AG04450 (cell line): Measurements from ENCODE around the gene SEPTIN8. TPM values are rescaled to one million over a fixed set of nuclear protein-coding genes. Genes with fewer than 3 reads are reported as not detected.
A peak's percentile ranks its signal among the peaks of the same experiment; 100 is the strongest.

Source experiments
- CTCF ChIA-PET: fragments of 300-600, 350-600 bp; formaldehyde crosslinking; extraction: SDS; loops from one replicate; lab custom pipeline; 2022; ENCODE audit warnings: antibody characterized with exemption, inconsistent platforms; lab: Charles Lee
- POLR2A ChIA-PET: fragments of 350-600 bp; formaldehyde crosslinking; extraction: SDS; loops from one replicate; lab custom pipeline; 2021; ENCODE audit warnings: antibody characterized with exemption, inconsistent platforms; lab: Yijun Ruan, JAX
- DNase-seq: peaks from one replicate; pipeline ENCODE4 v3.0.0-alpha.2; 2011; ENCODE audit warnings: low read depth, low spot score
- H3K27ac ChIP-seq: one replicate; pipeline ENCODE4 v1.5.1; 2012; ENCODE audit warnings: low read depth, low read length, control low read depth
- H3K27me3 ChIP-seq: one replicate; pipeline ENCODE4 v1.6.0; 2012; ENCODE audit warnings: low read length; ENCODE audit not compliant: control insufficient read depth, insufficient read depth
- H3K4me3 ChIP-seq: 2 replicates; pipeline ENCODE4 v1.5.1; 2011; ENCODE audit warnings: mild to moderate bottlenecking, low read depth, low read length, control low read depth
- H3K9me3 ChIP-seq: 2 replicates; pipeline ENCODE4 v1.5.1; 2012; ENCODE audit warnings: low read length; ENCODE audit not compliant: control insufficient read depth, insufficient read depth
- polyA plus RNA-seq: library from polyadenylated mRNA; depleted of rRNA; stranded (reverse); fragments of >200 nt; gene quantifications from 2 replicates; pipeline ENCODE4 v1.2.3, GENCODE V29; 2011
- TF ChIP-seq, protein P1 (sequence below): IDR thresholded peaks from 2 replicates; pipeline ENCODE4 v1.5.1; 2011; ENCODE audit warnings: low read depth, low read length, control low read depth, inconsistent platforms

Gene SEPTIN8
- polyA plus RNA-seq, 1 experiment: 62.4 TPM

DNA sequence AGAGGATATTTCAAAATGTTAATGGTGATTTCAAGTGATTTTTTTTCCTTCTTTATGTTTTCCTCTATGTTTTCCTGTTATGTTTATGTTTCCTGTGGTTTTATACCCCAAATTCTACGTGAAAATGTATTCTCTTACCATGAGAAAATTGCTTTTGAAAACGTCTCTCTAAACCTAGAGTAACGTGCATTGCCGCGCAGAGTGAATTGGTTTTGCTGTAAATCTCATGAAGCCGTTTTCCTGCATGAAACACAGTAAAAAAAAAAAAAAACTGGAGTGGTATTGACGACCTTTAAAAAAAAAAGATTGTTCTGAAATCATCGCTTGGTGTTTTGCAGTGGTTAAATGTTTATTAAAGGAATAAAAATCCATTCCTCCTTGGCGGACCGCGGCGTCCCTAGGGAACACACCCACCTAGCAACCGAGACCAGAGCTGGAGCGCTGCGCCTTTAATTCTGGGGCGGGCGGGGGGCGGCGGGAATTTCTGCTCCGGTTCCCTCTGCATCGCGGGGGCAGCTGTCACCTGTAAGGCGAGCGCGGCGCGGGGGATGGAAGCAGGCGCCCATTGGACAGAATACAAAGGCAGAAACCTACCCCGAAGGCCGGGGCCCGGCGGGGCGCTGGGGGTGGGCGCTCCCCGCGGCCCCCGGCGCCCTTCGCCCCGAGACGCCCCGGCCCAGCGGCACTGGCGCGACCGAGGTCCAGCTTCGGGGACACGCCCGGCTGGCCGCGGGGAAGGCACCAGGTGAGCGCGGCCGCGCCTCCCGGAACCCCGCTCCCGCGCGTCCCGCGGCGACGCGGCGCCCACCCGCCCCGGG lies 36.0 kb upstream of the SEPTIN8 start, which contains the start of gene SOWAHA:
TSS of gene SOWAHA (plus strand) at position 522 of the 818 bp plus-strand sequence. CDS start 320 bp downstream, outside the sequence.
- DNase-seq: no peak
- ChIA-PET POLR2A (no interaction called here), CTCF (no interaction called here)
- Histone ChIP-seq H3K27me3 (peaks cover 21% of the 10 kb centered on the region), H3K27ac (no peak within 1 kb of the TSS), H3K4me3 (peak within 1 kb of the TSS; percentile 44), H3K9me3 (no peaks in the 10 kb centered on the region; the same call in 1 of the 2 replicates)
- TF ChIP-seq, protein P1, sequence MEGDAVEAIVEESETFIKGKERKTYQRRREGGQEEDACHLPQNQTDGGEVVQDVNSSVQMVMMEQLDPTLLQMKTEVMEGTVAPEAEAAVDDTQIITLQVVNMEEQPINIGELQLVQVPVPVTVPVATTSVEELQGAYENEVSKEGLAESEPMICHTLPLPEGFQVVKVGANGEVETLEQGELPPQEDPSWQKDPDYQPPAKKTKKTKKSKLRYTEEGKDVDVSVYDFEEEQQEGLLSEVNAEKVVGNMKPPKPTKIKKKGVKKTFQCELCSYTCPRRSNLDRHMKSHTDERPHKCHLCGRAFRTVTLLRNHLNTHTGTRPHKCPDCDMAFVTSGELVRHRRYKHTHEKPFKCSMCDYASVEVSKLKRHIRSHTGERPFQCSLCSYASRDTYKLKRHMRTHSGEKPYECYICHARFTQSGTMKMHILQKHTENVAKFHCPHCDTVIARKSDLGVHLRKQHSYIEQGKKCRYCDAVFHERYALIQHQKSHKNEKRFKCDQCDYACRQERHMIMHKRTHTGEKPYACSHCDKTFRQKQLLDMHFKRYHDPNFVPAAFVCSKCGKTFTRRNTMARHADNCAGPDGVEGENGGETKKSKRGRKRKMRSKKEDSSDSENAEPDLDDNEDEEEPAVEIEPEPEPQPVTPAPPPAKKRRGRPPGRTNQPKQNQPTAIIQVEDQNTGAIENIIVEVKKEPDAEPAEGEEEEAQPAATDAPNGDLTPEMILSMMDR: no peak

DNA sequence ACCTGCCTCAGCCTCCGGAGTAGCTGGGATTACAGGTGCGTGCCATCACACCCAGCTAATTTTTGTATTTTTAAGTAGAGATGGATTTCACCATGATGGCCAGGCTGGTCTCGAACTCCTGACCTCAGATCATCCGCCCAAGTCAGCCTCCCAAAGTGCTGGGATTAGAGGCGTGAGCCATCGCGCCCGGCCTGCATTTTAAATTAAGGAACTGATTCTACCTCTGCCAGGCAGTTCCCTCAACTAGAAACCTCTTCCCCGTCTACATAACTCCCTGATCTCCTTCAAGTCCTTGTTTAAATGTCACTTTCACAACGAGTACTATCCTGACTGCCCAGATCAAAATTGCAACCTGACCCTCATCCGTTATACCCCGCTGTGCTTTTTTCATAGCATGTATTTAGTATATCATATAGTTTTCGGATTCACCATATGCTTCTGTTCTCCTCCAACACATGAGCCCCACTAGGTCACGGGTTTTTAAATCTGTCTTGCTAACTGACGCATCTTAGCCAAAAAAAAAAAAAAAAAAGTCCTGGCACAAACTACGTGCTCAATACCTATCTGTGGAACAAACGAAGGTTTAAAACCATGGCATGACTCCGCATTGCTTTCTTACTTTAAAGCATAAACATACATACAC lies 35.2 kb upstream of the SEPTIN8 start:
- ChIA-PET CTCF (interaction anchor here (3.6 kb wide), 1 partner anchor 8 kb away, joined by 22 read pairs; no protein-coding TSS in a partner anchor), POLR2A (no interaction called here)
- Histone ChIP-seq H3K27ac (no peak overlapping the region), H3K4me3 (no peak overlapping the region), H3K9me3 (no peaks in the 10 kb centered on the region; the same call in 1 of the 2 replicates), H3K27me3 (peaks cover 22% of the 10 kb centered on the region)
- DNase-seq: no peak
- TF ChIP-seq, protein P1: no peak

DNA sequence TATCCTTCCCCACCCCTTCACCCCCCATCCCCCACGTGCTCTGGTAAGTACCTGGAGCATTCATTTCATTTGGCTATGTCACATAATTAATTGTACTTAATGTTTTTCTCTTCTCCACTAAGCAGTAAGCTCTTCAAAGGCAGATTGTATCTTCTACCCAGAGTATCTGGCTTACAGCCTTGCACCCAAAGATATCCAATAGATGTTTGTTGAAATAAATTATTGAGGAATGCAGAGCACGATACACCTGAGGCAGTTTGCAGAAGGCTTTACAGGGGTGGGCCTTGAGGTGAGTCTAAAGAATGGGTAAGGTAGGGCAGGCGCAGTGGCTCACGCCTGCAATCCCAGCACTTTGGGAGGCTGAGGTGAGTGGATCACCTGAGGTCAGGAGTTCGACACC lies 33.6 kb upstream of the SEPTIN8 start:
- no peak for DNase-seq
- POLR2A ChIA-PET: interaction anchor here (0.7 kb wide), 1 partner anchor 73 kb away, joined by 5 read pairs; the partner anchor contains the start of gene KIF3A
- TF ChIP-seq, protein P1: no peak
- no peak overlapping the region for H3K4me3 ChIP-seq
- CTCF ChIA-PET: interaction anchor here (3.6 kb wide), 1 partner anchor 9 kb away, joined by 22 read pairs; no protein-coding TSS in a partner anchor
- H3K9me3 ChIP-seq: no peaks in the 10 kb centered on the region; the same call in 1 of the 2 replicates
- no peak overlapping the region for H3K27ac ChIP-seq
- H3K27me3 ChIP-seq: peaks cover 22% of the 10 kb centered on the region

DNA sequence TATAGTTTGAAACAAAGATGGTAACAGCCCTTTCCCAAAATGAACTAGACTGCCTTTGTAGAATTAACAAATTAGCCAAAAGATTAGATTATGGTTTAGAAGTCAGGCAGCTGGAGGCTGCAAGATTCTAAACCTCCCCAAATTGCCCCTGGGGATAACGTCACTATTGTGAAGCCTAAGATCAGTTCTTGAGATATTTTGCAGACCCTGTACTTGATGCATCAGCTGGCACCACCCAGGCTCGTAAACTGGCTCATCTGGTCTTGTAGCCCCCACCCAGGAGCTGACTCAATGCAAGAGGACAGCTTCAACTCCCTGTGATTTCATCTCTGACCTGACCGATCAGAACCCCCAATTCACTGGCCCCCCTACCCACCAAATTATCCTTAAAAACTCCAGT lies 31.8 kb upstream of the SEPTIN8 start:
- Histone ChIP-seq H3K9me3 (no peaks in the 10 kb centered on the region), H3K27me3 (peaks cover 22% of the 10 kb centered on the region), H3K27ac (no peak overlapping the region), H3K4me3 (no peak overlapping the region)
- ChIA-PET CTCF (interaction anchor here (0.9 to 3.6 kb wide), 3 partner anchors 11 to 150 kb away, joined by 4 to 22 read pairs (median 4); no protein-coding TSS in a partner anchor), POLR2A (no interaction called here)
- TF ChIP-seq, protein P1: no peak
- DNase-seq: no peak
